Erythroblast (primary cell): ENCODE data around the gene NTN5.

Experiments used
- GATA1 ChIP-seq: IDR thresholded peaks from 2 replicates; pipeline ENCODE4 v1.6.1; 2011; ENCODE audit warnings: low read depth, mild to moderate bottlenecking, control low read depth, low read length, moderate library complexity
- POLR2A ChIP-seq: IDR thresholded peaks from 2 replicates; pipeline ENCODE4 v1.6.1; 2011; ENCODE audit warnings: mild to moderate bottlenecking, low read length

- TF ChIP-seq POLR2A (no peak), GATA1 (no peak)
Measured at GRCh38 chr19:48685583-48685982, 12.8 kb upstream of the NTN5 start.
